Ishikawa (cell line): ENCODE measurements around the gene PCDHB12.
"Not testable (repeated sequence)": the region's sequence is repeated elsewhere in the genome, so short reads cannot be mapped to it uniquely, and the experiment has no call there.

ENCODE experiments used
- EP300 ChIP-seq: IDR thresholded peaks from 2 replicates; pipeline ENCODE4 v1.6.1; 2012; ENCODE audit warnings: borderline replicate concordance
- NFIC ChIP-seq: IDR thresholded peaks from 2 replicates; pipeline ENCODE4 v1.6.1; 2012
- TAF1 ChIP-seq: IDR thresholded peaks from 2 replicates; pipeline ENCODE4 v1.6.1; 2012; ENCODE audit warnings: low read depth, mild to moderate bottlenecking

DNA sequence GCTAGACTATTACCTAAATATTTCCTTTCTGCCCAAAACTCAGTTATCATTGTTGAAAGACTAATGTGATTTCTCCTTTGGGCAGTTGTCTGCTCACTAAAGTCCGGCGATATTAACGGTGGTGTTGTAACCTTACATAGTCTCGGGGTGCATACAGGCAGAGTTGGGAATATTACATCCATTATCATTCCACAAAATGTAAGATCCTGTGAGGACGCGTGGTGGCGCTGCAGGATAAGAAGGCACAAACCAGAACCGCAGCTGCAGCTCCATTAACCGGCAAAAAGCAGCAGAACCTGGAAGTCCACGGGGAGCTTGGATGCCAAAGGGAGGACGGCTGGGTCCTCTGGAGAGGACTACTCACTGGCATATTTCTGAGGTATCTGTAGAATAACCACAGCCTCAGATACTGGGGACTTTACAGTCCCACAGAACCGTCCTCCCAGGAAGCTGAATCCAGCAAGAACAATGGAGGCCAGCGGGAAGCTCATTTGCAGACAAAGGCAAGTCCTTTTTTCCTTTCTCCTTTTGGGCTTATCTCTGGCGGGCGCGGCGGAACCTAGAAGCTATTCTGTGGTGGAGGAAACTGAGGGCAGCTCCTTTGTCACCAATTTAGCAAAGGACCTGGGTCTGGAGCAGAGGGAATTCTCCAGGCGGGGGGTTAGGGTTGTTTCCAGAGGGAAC, 5.3 kb downstream of the PCDHB12 start, which contains the start of gene PCDHB13:
- TF ChIP-seq NFIC, TAF1, EP300: not testable (repeated sequence)
